Esophagus squamous epithelium (tissue), 4 donors: ENCODE results near the gene DYRK2.

Source experiments
- POLR2A ChIP-seq, 4 donors: fragments of 450-650 bp; IDR thresholded peaks; one replicate each; pipeline ENCODE4 v1.6.1; 2017; ENCODE audit warnings: antibody characterized with exemption in 4 of 4, mild to moderate bottlenecking in 4 of 4, moderate library complexity in 3 of 4
- TF ChIP-seq, protein P1 (sequence below), 6 experiments: fragments of 450-650 bp in 4 of 6; fragments of 200-600 bp in 2 of 6; sonication (generic) in 2 of 6; IDR thresholded peaks; one replicate each; pipeline ENCODE4 v1.5.1; 2016 to 2019; ENCODE audit warnings: antibody characterized with exemption in 6 of 6, mild to moderate bottlenecking in 4 of 6, moderate library complexity in 4 of 6

DNA sequence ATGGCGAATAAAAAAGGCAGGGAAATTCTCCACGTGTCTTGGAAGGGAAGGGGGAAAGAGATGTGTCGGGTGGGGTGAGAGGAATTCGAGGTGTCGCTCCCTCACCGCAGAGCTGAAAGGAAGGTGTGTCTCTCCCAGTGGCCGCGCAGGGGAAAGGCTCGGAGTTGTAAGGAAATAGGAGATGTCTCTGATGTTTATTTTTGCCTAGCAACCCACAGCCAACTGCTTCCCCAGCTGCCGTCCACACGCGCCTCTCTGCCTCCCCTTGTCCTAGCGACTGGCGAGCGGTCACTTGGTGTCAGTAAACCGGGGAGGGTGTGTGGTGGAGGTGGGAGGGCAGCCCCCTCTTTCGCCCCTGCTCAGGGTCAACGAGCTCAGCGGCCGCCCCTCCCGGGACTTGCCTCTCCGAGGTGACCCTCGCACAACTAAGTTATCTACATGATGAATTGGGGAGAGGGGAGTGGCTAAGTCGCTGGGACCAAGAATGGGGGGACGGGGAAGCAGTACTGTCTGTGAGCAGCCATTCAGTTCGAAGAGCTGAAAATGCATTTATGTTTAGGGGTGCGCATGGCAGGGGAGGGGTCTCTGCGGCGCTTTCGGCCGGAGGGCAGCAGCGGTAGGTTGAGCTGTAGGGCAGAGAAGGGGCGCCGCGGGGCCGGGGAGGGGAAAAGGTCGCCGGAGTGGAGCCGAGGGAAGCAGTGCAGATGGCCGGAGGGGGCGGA lies 585 bp upstream of the DYRK2 start:
- TF ChIP-seq POLR2A (IDR thresholded peaks at IDR 0.05) = no peak
- TF ChIP-seq, protein P1, sequence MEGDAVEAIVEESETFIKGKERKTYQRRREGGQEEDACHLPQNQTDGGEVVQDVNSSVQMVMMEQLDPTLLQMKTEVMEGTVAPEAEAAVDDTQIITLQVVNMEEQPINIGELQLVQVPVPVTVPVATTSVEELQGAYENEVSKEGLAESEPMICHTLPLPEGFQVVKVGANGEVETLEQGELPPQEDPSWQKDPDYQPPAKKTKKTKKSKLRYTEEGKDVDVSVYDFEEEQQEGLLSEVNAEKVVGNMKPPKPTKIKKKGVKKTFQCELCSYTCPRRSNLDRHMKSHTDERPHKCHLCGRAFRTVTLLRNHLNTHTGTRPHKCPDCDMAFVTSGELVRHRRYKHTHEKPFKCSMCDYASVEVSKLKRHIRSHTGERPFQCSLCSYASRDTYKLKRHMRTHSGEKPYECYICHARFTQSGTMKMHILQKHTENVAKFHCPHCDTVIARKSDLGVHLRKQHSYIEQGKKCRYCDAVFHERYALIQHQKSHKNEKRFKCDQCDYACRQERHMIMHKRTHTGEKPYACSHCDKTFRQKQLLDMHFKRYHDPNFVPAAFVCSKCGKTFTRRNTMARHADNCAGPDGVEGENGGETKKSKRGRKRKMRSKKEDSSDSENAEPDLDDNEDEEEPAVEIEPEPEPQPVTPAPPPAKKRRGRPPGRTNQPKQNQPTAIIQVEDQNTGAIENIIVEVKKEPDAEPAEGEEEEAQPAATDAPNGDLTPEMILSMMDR (IDR thresholded peaks at IDR 0.05) = peak in 4 of 6 experiments; percentile 17 to 53 (median 43)
